GM12878 (cell line): ENCODE results near the gene ZNF791. TPM values are rescaled to one million over a fixed set of nuclear protein-coding genes. Genes with fewer than 3 reads are reported as not detected.
A peak's percentile ranks its signal among the peaks of the same experiment; 100 is the strongest.

Source experiments
- BHLHE40 ChIP-seq, 2 experiments: fragments of 450-650 bp in 1 of 2; IDR thresholded peaks; 2 replicates each; pipeline ENCODE4 v1.6.1; 2011 to 2017; ENCODE audit warnings: low read depth in 2 of 2, borderline replicate concordance in 1 of 2, improper control_type of control experiment in 1 of 2, low read length in 1 of 2, mild to moderate bottlenecking in 1 of 2
- EGR1 ChIP-seq, 2 experiments: IDR thresholded peaks; 1 replicate in 1 of 2; 2 replicates in 1 of 2; pipeline ENCODE4 v1.6.1; 2011 to 2012; ENCODE audit warnings: low read depth in 2 of 2, low read length in 2 of 2, borderline replicate concordance in 1 of 2, mild to moderate bottlenecking in 1 of 2, moderate library complexity in 1 of 2
- ESRRA ChIP-seq: IDR thresholded peaks from 2 replicates; pipeline ENCODE4 v1.6.1; 2012; ENCODE audit warnings: mild to moderate bottlenecking, low read length, improper control_type of control experiment
- GABPA ChIP-seq: IDR thresholded peaks from 2 replicates; pipeline ENCODE4 v1.6.1; 2014; ENCODE audit warnings: antibody characterized with exemption, low read depth, mild to moderate bottlenecking, inconsistent platforms
- IKZF2 ChIP-seq, 2 experiments: fragments of 450-650 bp; IDR thresholded peaks; 2 replicates each; pipeline ENCODE4 v1.6.1; 2017; ENCODE audit warnings: mild to moderate bottlenecking in 2 of 2, moderate library complexity in 2 of 2
- IRF5 ChIP-seq: fragments of 450-650 bp; IDR thresholded peaks from 2 replicates; pipeline ENCODE4 v1.6.1; 2017; ENCODE audit warnings: borderline replicate concordance
- JUND ChIP-seq: IDR thresholded peaks from 2 replicates; pipeline ENCODE4 v1.6.1; 2012; ENCODE audit warnings: low read depth, mild to moderate bottlenecking, low read length, improper control_type of control experiment, moderate library complexity
- KLF5 ChIP-seq: fragments of 450-650 bp; IDR thresholded peaks from 2 replicates; pipeline ENCODE4 v1.6.1; 2014; ENCODE audit warnings: mild to moderate bottlenecking; ENCODE audit not compliant: partially characterized antibody
- MEF2B ChIP-seq: fragments of 450-650 bp; IDR thresholded peaks from 2 replicates; pipeline ENCODE4 v1.6.1; 2018; ENCODE audit warnings: mild to moderate bottlenecking, moderate library complexity; ENCODE audit not compliant: partially characterized antibody, poor library complexity, severe bottlenecking
- PAX5 ChIP-seq: IDR thresholded peaks from 2 replicates; pipeline ENCODE4 v1.6.1; 2011; ENCODE audit warnings: low read depth, low read length, borderline replicate concordance
- POLR2A ChIP-seq: IDR thresholded peaks from 2 replicates; pipeline ENCODE4 v1.6.1; 2011; ENCODE audit warnings: low read depth, mild to moderate bottlenecking, low read length
- POLR2AphosphoS5 ChIP-seq: IDR thresholded peaks from 2 replicates; pipeline ENCODE4 v1.6.1; 2011; ENCODE audit warnings: mild to moderate bottlenecking, low read length, inconsistent platforms
- RCOR1 ChIP-seq: conservative IDR thresholded peaks from 2 replicates; pipeline ENCODE4 v1.6.1; 2012; ENCODE audit warnings: low read depth, low read length, improper control_type of control experiment
- RELA ChIP-seq: fragments of 450-650 bp; IDR thresholded peaks from 2 replicates; pipeline ENCODE4 v1.8.0; 2014; ENCODE audit warnings: borderline replicate concordance; ENCODE audit not compliant: partially characterized antibody
- RUNX3 ChIP-seq: IDR thresholded peaks from 2 replicates; pipeline ENCODE4 v1.6.1; 2012; ENCODE audit warnings: low read length, inconsistent platforms
- SMARCA5 ChIP-seq: fragments of 450-650 bp; IDR thresholded peaks from 2 replicates; pipeline ENCODE4 v1.6.1; 2017; ENCODE audit warnings: mild to moderate bottlenecking
- SREBF2 ChIP-seq: IDR thresholded peaks from 2 replicates; pipeline ENCODE4 v1.6.1; 2012; ENCODE audit warnings: mild to moderate bottlenecking, low read length
- TCF3 ChIP-seq: IDR thresholded peaks from 2 replicates; pipeline ENCODE4 v1.6.1; 2012; ENCODE audit warnings: low read depth, mild to moderate bottlenecking, low read length, borderline replicate concordance; ENCODE audit not compliant: insufficient read depth
- polyA plus RNA-seq, 11 experiments: library from polyadenylated mRNA; depleted of rRNA in 4 of 11; unstranded in 6 of 11; stranded (reverse) in 5 of 11; fragments of >200 nt; fragmentation: Nextera tagmentation in 4 of 11; fragmentation: Illumina TruSeq in 1 of 11; extraction: Ambion mirVana in 4 of 11; extraction: Trizol in 1 of 11; gene quantifications; 1 replicate in 1 of 11; 2 replicates in 10 of 11; pipeline versions ENCODE4 v1.2.1 to v1.2.3, GENCODE V29; 2011 to 2016; ENCODE audit warnings: inconsistent platforms in 2 of 11, missing spikeins in 2 of 11, low read depth in 1 of 11
- total RNA-seq, 4 experiments: library from RNA; depleted of rRNA in 3 of 4; stranded (reverse); fragments of >200 nt in 3 of 4; fragmentation: Illumina TruSeq in 1 of 4; extraction: Trizol in 1 of 4; gene quantifications; 2 replicates each; pipeline versions ENCODE4 v1.2.1 to v1.2.3, GENCODE V29; 2013 to 2021
- TF ChIP-seq, protein P1 (sequence below): IDR thresholded peaks from 2 replicates; pipeline ENCODE4 v1.6.1; 2011; ENCODE audit warnings: mild to moderate bottlenecking, low read depth, low read length, moderate library complexity; ENCODE audit not compliant: insufficient replicate concordance
- TF ChIP-seq, protein P2 (sequence below): fragments of 450-650 bp; formaldehyde crosslinking; IDR thresholded peaks from 2 replicates; pipeline ENCODE4 v1.4.0; 2022; ENCODE audit warnings: mild to moderate bottlenecking, moderate library complexity

Gene ZNF791
- total and polyA plus RNA-seq, 10 of the 15 experiments (the other 5 are each of a cell fraction or from before 2014, with no cell fraction given) = 7.5 to 24.0 (median 11.8) TPM

- TF ChIP-seq, protein P1, sequence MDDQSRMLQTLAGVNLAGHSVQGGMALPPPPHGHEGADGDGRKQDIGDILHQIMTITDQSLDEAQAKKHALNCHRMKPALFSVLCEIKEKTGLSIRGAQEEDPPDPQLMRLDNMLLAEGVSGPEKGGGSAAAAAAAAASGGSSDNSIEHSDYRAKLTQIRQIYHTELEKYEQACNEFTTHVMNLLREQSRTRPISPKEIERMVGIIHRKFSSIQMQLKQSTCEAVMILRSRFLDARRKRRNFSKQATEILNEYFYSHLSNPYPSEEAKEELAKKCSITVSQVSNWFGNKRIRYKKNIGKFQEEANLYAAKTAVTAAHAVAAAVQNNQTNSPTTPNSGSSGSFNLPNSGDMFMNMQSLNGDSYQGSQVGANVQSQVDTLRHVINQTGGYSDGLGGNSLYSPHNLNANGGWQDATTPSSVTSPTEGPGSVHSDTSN = peak; percentile 7
- no peak for TF ChIP-seq POLR2A
- no peak for TF ChIP-seq JUND
- TF ChIP-seq ESRRA = no peak
- TF ChIP-seq SREBF2 = no peak
- TF ChIP-seq BHLHE40 (IDR thresholded peaks at IDR 0.05; ENCODE audit: borderline replicate concordance in 1 of 2, low read depth in 2 of 2, low read length in 1 of 2) = peak; percentile 90 to 92; a peak in 3 of 4 replicates
- TF ChIP-seq KLF5 = no peak
- no peak for TF ChIP-seq IRF5
- TF ChIP-seq SMARCA5 = peak; percentile 54; the same call in 1 of the 2 replicates
- TF ChIP-seq GABPA = no peak
- TF ChIP-seq RELA = no peak
- TF ChIP-seq RUNX3 = no peak
- peak in 1 of 2 experiments; percentile 30; a peak in 1 of 4 replicates for TF ChIP-seq IKZF2 (IDR thresholded peaks at IDR 0.05)
- TF ChIP-seq MEF2B = peak; percentile 16
- TF ChIP-seq RCOR1 = no peak
- no peak; the same call in 1 of the 2 replicates for TF ChIP-seq POLR2AphosphoS5
- 0 out of 3 replicates have a peak, but pooled peaks of 1 of the 2 experiments have one; percentile 9 for TF ChIP-seq EGR1 (IDR thresholded peaks at IDR 0.05; ENCODE audit: borderline replicate concordance in 1 of 2, low read depth in 2 of 2, low read length in 2 of 2)
- no peak for TF ChIP-seq PAX5
- peak; percentile 42; the same call in 1 of the 2 replicates for TF ChIP-seq TCF3
- TF ChIP-seq, protein P2, sequence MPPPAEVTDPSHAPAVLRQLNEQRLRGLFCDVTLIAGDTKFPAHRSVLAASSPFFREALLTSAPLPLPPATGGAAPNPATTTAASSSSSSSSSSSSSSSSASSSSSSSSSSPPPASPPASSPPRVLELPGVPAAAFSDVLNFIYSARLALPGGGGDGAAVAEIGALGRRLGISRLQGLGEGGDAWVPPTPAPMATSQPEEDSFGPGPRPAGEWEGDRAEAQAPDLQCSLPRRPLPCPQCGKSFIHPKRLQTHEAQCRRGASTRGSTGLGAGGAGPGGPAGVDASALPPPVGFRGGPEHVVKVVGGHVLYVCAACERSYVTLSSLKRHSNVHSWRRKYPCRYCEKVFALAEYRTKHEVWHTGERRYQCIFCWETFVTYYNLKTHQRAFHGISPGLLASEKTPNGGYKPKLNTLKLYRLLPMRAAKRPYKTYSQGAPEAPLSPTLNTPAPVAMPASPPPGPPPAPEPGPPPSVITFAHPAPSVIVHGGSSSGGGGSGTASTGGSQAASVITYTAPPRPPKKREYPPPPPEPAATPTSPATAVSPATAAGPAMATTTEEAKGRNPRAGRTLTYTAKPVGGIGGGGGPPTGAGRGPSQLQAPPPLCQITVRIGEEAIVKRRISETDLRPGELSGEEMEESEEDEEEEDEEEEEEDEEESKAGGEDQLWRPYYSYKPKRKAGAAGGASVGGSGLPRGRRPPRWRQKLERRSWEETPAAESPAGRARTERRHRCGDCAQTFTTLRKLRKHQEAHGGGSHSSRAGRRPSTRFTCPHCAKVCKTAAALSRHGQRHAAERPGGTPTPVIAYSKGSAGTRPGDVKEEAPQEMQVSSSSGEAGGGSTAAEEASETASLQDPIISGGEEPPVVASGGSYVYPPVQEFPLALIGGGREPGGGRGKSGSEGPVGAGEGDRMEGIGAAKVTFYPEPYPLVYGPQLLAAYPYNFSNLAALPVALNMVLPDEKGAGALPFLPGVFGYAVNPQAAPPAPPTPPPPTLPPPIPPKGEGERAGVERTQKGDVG = no peak
Measured at GRCh38 chr19:12664406-12665280, 53.9 kb downstream of the ZNF791 start (continued).
